Adrenal gland (tissue), 12 donors: ENCODE results near the gene CYP8B1. TPM values are rescaled to one million over a fixed set of nuclear protein-coding genes. Genes with fewer than 3 reads are reported as not detected.

Source experiments
- DNase-seq, 7 donors: peaks; one replicate each; pipeline ENCODE4 v3.0.0-alpha.2; 2019 to 2020
- H3K27ac ChIP-seq, 5 donors: fragments of 200-600 bp; sonication (generic) in 4 of 5; 1 replicate in 3 of 5; 2 replicates in 2 of 5; pipeline versions ENCODE4 v1.5.1 to v1.8.0; 2016 to 2020; ENCODE audit warnings: mild to moderate bottlenecking in 1 of 5
- H3K27me3 ChIP-seq: fragments of 200-600 bp; 2 replicates; pipeline ENCODE4 v1.8.0; 2021
- H3K36me3 ChIP-seq, 2 donors: fragments of 200-600 bp; replicated peaks in 1 of 2; 1 replicate in 1 of 2; 2 replicates in 1 of 2; pipeline versions ENCODE4 v1.5.1 to v1.8.0; 2018 to 2022
- H3K4me1 ChIP-seq, 2 donors: fragments of 200-600 bp; replicated peaks in 1 of 2; 1 replicate in 1 of 2; 2 replicates in 1 of 2; pipeline versions ENCODE4 v1.5.1 to v1.8.0; 2018 to 2021
- H3K4me3 ChIP-seq, 4 donors: fragments of 200-600 bp; sonication (generic) in 3 of 4; one replicate each; pipeline ENCODE4 v1.5.1; 2016 to 2018
- H3K9me3 ChIP-seq, 3 donors: fragments of 200-600 bp; sonication (generic) in 1 of 3; replicated peaks in 1 of 3; 1 replicate in 2 of 3; 2 replicates in 1 of 3; pipeline versions ENCODE4 v1.5.1 to v1.8.0; 2016 to 2021
- CTCF ChIP-seq, 6 experiments: fragments of 450-650 bp in 4 of 6; fragments of 200-600 bp in 2 of 6; sonication (generic) in 1 of 6; IDR thresholded peaks; 1 replicate in 5 of 6; 2 replicates in 1 of 6; pipeline versions ENCODE4 v1.5.1 to v1.8.0; 2016 to 2021; ENCODE audit warnings: antibody characterized with exemption in 6 of 6, mild to moderate bottlenecking in 2 of 6, moderate library complexity in 1 of 6
- POLR2A ChIP-seq, 2 donors: fragments of 450-650 bp; IDR thresholded peaks; one replicate each; pipeline ENCODE4 v1.6.1; 2017; ENCODE audit warnings: antibody characterized with exemption in 2 of 2, mild to moderate bottlenecking in 2 of 2, moderate library complexity in 1 of 2
- WGBS, 4 donors: extraction: QIAGEN DNeasy Blood & Tissue Kit in 2 of 4; methylation state at CpG; one replicate each; pipeline versions ENCODE4 v1.1.5 to v1.1.7; 2013 to 2017; 5-methylcytosine and 5-hydroxymethylcytosine counted together
- intact Hi-C, 2 donors: fragments of 100-400 bp; cut with DNase I; formaldehyde crosslinking; loops; one replicate each; pipeline versions ENCODE4 v1.14.1 to v1.15.0; 2022 to 2023
- polyA plus RNA-seq, 3 donors: library from polyadenylated mRNA; stranded (reverse); fragments of 200-250 nt in 2 of 3; fragments of 350-450 nt in 1 of 3; fragmentation: Illumina TruSeq in 1 of 3; extraction: RNeasy Lipid Tissue Mini Kit (QIAGEN cat#74804) in 1 of 3; gene quantifications; one replicate each; pipeline ENCODE4 v1.2.3, GENCODE V29; 2013 to 2014
- total RNA-seq, 9 donors: library from RNA; depleted of rRNA in 4 of 9; stranded (reverse); fragments of >200 nt in 4 of 9; fragments of 120-200 nt in 1 of 9; fragmentation: NEBNext Ultra II Directional in 1 of 9; extraction: Animal tissue kit (Norgen Biotek cat#: 25700) in 1 of 9; gene quantifications; one replicate each; pipeline versions ENCODE4 v1.1.0 to v1.2.4, GENCODE V29; 2013 to 2023
- donor health status: healthy with polysubstance abuse.
- donor health status: Bipolar disorder and iron deficiency.
- donor health status: DM: yes; HTN: yes; CAD: no.
- donor health status: DM: no; HTN: no; CAD: no.
- donor health status: DM: no; HTN: no; CAD: no.
- donor health status: DM: yes; HTN: yes; CAD: no.

Gene CYP8B1
- total and polyA plus RNA-seq, 12 donors = 0.04 to 0.08 (median 0.07) TPM; not detected in 9

GRCh38 chr3:42855547-42856380, 19.9 kb downstream of the CYP8B1 start:
- Histone ChIP-seq H3K4me1 (peaks cover 8 to 20% of the 10 kb centered on the region in 2 donors), H3K27ac (no peak overlapping the region), H3K36me3 (no peaks in the 10 kb centered on the region), H3K4me3 (no peak overlapping the region), H3K9me3 (no peaks in the 10 kb centered on the region), H3K27me3 (no peaks in the 10 kb centered on the region)
- intact Hi-C loops = no loop called here
- 51 to 65% (median 58%) methylated on average over 4 of the region's 4 CpGs for WGBS, 4 donors
- no peak for DNase-seq
- TF ChIP-seq POLR2A (IDR thresholded peaks at IDR 0.05) = no peak
- TF ChIP-seq CTCF (IDR thresholded peaks at IDR 0.05) = no peak

- no peaks in the 10 kb centered on the region for H3K27me3 ChIP-seq
- intact Hi-C loops = no loop called here
- H3K36me3 ChIP-seq = no peaks in the 10 kb centered on the region
- H3K27ac ChIP-seq = no peak overlapping the region
- H3K9me3 ChIP-seq = no peaks in the 10 kb centered on the region
- H3K4me3 ChIP-seq = no peak overlapping the region
- no peak for TF ChIP-seq POLR2A (IDR thresholded peaks at IDR 0.05)
- no peak for TF ChIP-seq CTCF (IDR thresholded peaks at IDR 0.05)
- H3K4me1 ChIP-seq = peaks cover 8 to 20% of the 10 kb centered on the region in 2 donors
- no peak for DNase-seq
Measured at GRCh38 chr3:42855219-42855546, 20.5 kb downstream of the CYP8B1 start.

GRCh38 chr3:42853739-42854302, 21.9 kb downstream of the CYP8B1 start:
- peak overlapping the region in 2 of 5 donors; percentile 48 to 73 for H3K27ac ChIP-seq
- H3K9me3 ChIP-seq = no peaks in the 10 kb centered on the region
- peak in 2 of 7 donors; percentile 31 to 41 for DNase-seq
- 60 to 64% (median 62%) methylated on average over 4 of the region's 4 CpGs for WGBS, 4 donors
- TF ChIP-seq CTCF (IDR thresholded peaks at IDR 0.05) (no peak), POLR2A (IDR thresholded peaks at IDR 0.05) (no peak)
- H3K4me1 ChIP-seq = peaks cover 8 to 20% of the 10 kb centered on the region in 2 donors
- H3K36me3 ChIP-seq = no peaks in the 10 kb centered on the region
- no peaks in the 10 kb centered on the region for H3K27me3 ChIP-seq
- no peak overlapping the region for H3K4me3 ChIP-seq
- intact Hi-C loops = no loop called here

- intact Hi-C loops = no loop called here
- peak overlapping the region in 3 of 5 donors; percentile 28 to 73 (median 46) for H3K27ac ChIP-seq
- WGBS, 4 donors = 56 to 91% (median 86%) methylated on average over 1 of the region's 1 CpG
Measured at GRCh38 chr3:42853056-42853455, 22.6 kb downstream of the CYP8B1 start.

More at GRCh38 chr3:42853056-42853455, 22.6 kb downstream of the CYP8B1 start:
- Histone ChIP-seq H3K4me3 (no peak overlapping the region), H3K4me1 (peaks cover 8 to 20% of the 10 kb centered on the region in 2 donors), H3K36me3 (no peaks in the 10 kb centered on the region), H3K9me3 (no peaks in the 10 kb centered on the region), H3K27me3 (no peaks in the 10 kb centered on the region)
- TF ChIP-seq POLR2A (IDR thresholded peaks at IDR 0.05) = no peak
- no peak for TF ChIP-seq CTCF (IDR thresholded peaks at IDR 0.05)
- no peak for DNase-seq
